DMS79 (cell line): ENCODE measurements around the gene CELF4.
A peak's percentile ranks its signal among the peaks of the same experiment; 100 is the strongest.

ENCODE experiments used
- DNase-seq: peaks from one replicate; lab custom pipeline; 2025; lab: John Stamatoyannopoulos, UW

CELF4 gene

DNA sequence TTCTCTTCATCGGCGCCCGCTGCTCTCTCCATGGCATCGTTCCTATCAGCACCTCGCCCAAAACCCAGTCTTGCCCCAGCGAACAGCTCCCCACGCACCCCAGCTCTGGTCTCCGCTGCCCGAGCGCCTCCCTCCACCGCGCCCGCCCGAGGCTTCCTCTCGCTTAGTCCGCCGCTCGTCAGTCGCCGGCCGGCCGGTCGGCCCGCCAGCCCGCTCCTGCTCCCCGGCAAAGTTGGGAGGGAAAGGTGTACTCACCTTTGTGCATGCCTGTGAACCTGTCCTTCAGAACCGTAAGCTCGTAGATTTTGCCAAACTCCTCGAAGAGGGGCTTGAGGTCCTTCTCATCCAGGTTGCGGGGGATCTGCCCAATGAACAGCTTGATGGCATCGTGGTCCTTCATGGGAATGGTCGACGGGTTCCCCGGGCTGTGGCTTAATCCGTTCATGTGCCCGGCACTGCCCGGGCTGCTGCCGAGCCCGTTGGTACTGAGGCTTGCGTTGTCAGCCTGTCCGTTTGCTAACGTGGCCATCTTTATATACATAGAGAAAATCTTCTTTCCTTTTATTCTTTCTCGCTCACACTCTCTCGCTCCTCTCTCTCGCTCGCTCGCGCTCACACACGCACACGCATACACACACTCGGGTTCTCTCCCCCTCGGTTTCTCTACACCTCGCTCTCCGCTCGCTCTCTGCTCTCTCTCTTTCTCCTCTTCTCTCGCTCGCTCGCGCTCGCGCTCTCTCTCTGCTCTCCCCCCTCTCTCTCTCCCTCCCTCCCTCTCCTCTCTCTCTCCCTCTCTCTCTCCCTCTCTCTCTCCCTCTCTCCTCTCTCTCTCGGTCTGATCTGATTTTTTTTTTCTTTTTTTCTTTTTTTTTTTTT, at the start of gene CELF4:
Gene CELF4 (minus strand): TSS at position 698 of the 876 bp plus-strand sequence.
- peak; percentile 70 for DNase-seq

DNA sequence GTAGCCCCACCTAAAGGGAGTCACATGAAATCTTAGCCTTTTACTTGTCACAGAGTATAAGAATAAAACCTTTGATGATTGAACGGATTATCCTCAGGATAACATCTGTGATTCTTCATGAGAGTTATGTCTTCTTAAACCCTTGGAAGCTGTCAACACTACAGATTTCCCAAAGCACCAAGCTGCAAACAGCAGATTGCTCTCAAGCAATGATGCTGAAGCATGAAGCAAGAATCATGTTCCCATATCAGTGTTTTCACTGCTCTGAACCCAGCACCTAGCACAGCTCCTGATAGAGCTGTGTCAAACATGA, 47.6 kb upstream of the CELF4 start:
- DNase-seq, result no peak

DNA sequence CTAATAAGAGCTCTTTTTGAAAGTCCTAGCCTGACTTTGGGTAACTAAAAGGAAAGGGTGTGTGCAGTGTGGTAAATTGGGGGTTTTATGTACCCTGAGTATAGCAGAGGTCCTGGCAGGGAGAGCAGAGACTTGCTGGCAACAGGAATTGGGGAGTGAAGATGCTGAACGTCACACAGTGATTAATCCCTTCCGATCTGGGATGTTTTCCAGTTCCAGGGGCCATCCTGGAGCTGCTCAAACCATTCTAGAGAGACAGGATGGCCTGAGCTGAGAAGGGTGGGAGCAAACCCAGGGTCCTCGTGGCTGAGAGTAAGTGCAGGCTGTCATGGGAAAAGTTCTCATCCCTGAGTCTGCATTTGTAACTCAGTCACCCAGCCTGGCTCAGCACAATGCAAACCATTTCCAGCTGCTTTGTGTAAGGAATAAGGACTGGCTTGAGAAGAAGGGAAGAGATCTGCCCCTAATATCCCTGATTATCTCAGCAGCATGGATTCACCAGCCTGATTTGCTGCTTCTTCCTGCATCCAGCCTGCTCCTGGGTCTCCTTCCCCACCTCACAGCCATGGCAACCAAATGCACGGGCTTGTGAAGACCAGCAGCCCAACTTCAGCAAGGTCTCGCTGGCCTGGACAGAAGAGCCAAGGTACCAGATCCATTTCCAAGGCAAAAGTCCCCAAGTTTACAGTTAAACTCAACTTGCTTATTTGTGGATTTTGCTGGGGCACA, 47.1 kb upstream of the CELF4 start:
- DNase-seq, result no peak

DNA sequence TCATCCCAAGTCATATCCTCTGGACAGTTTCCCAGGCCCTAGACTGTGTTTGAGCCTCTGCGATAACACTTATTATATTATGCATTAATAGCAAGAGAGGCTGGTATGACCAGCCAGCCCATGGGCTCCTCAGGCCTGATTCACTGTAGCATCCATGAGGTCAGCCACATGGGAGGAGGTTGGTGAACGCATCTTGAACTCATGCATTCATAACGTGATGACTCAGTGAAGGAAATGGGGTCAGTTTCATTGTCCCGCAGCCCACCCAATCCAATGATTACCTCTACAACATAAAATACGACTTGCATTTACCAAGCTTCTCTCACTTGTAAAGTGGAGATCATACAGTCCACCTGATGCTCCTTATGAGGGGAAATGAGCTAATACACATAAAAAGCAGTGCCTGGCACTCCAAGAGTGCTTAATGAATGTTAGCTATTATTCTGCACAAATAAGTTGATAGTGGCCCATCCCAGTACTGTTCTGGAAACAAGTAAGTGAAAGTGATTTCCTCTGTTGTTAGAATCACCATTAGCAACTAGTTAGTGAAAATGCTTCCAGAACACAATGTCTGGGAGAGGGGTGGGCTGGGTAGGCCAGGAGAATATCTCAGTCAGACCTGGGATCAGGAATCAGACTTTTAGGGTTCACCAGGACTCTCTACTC, 46.1 kb upstream of the CELF4 start:
- no peak for DNase-seq

DNA sequence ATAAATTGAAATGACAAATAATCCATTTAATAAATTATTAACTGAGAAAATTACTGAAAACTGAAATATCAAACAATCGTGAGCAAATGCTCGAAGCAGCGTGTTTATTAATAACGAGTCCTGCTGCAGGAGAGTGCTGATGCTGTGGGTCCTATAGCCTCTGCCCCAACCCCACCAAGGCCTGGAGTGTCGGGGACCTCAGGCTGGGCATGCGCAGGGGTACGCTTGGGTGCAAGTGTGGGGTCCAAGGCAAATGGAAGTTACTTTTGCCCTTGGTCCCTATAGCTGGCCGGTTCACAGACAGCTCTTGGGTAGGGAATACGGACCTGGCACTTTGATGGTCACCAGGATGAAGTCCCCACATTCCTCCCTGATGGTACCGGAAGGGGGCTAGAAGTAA, 43.3 kb upstream of the CELF4 start:
- no peak for DNase-seq

DNA sequence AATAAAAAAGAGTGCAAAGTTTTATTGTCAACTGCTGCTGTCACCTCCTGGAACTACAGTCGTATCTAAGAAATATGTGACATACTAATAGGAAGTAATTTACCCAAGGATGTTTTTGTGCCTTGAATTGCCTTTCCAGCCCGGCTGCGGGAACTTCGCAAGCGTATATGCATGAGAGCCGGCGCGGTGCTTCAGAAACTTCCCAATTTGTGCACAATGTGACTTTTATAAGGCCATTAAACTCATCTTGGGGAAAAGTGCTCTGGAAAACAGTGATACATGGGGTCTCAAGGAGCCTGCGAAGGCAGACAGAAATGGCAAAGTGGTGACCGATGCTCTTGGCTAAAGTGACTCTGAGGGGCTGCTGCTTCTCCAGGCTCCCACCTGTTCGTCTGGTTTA, 41.7 kb upstream of the CELF4 start:
- DNase-seq, result no peak

DNA sequence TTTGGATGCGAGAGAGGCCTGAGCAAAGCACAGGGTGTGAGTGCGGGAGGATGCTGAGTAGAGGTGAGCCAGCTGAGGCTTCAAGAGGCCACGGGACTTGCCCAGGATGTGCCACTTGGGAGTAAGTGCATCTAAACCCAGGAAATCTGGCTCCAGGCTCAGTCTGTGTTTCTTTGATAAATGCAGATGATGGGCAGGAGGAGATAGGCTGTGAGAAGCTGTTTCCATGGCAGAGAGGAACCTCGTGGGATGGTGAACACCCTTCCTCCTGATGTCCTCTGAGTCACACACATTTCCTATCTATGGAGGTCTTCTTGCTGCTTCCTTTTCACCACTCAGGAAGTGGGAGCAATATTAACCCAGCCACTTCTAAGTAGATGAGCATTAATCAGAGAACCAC, 38.4 kb upstream of the CELF4 start:
- DNase-seq, result no peak

DNA sequence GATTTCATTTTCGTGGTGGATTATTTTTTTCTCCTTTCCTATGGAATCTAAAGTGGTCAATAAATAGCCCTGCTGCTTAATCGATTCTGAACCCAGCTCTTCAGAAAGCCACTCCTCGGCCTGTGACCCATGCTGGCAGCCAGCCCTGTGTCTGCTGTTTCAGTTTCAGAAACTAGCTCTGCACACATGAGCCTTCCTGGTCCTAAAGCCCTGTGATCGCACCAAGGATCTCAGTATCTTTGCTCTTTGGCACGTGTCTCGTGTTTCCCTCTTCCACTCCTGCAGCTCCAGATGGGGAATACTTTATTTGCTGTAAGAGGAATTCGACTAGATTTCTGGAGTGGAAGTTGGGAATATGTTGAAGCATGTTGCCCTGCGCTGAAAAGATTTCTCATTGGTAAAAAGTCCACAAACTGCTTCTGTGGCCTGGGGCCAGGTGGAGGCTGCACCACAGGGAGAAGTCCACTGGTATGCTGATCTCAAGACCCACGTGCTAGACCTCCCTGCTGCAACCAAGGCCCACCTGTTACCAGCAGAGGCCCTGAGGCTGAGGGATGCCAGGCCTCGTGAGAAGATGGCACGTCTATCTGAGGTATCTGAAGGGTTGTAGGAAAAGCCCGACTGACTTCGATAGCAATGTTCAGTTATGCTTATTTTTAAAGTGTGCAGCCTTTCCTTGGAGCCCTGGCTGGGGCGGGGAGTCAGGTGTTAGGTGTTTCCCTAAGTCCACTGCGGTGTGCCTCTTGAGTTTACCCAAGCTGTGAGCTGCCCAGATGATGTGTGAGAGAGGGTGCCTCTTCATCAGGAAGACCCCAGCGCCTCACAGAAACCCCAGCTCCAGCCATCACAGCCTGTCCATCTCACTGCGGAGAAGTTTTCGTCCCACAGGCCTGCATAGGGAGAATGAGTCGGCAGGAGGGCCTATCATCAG, 33.6 kb upstream of the CELF4 start:
- DNase-seq, result no peak

DNA sequence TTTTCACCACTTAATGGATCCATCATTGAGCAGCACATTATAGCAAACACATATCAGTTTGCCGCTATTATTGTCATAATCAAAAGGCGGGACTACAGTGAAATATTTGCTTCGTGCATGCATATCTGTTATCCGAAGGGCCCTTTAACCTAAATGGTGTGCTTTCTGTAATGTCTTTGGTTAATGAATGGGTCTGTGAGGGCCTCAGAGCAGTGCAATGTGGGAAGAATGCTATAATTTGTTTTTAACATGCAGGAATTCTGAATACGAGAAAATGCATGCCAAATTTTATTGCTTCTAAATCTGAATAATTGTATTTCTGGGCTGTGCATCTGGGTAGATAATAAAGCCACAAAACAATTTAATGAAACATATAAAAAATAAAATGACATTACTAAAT, 32.8 kb upstream of the CELF4 start:
- no peak for DNase-seq

DNA sequence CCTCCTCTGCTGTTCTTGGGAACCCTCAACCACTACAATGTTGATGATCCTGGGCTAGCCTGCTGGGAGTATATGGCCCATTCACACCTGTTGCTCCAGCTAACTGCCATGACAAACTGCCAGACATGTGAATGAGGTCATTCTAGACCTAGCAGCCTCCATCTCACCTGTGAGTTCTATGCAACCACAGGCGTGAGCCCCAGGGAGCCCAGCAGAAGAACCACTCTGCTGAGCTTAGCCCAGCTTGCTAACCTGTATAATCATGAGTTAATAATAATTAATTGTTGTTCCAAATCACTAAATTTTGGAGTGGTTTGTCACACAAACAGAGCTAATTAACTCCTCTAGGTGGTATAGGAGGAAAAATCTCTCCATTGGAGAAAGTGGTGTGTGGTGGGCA, 24.7 kb upstream of the CELF4 start:
- DNase-seq, result no peak

DNA sequence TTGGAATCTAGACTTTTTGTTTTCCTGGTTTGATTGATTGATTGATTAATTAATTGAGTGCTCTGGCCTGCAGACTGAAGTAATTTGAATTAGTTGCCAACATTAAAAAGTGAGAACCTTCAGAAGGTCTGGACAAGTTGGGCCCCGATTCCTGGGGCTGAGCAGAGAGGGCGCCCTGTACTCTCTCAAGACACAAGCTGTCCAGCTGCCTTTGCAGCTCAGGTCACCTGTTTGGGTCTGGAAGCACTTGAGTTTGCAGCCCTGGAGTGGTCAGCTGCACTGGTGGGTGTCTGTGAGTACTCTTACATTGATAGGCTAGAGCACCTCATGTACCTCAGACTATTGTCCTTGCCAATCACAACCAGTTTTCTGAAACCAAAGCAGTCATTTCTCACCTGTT, 22.7 kb upstream of the CELF4 start:
- DNase-seq, result no peak

DNA sequence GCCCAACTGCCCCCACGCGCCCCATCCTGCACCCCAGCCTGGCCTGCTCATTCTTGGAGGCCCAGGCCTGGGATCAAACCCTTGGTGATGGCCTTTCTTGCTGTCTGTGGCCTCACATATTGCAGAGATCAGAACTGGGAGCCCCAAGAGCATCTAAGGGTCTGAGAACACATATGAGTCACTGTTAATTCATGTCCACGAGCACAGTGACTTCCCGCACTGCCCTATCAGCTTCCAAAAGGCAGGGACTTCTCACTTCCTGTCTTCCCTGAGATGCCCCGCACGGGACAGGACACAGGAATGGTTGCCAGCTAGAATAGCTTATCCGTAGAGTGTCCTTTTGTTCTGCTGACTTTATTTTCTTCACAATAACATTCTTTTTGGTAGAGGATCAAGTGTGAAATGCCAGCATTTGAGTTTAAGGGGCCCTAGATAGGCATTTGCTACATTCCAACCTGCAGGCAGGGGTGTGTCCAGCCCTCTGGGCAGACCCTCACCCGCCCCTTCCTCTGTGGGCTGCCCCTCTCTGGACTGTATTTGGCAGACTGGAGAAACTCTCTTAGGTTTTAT, 21.1 kb upstream of the CELF4 start:
- no peak for DNase-seq

DNA sequence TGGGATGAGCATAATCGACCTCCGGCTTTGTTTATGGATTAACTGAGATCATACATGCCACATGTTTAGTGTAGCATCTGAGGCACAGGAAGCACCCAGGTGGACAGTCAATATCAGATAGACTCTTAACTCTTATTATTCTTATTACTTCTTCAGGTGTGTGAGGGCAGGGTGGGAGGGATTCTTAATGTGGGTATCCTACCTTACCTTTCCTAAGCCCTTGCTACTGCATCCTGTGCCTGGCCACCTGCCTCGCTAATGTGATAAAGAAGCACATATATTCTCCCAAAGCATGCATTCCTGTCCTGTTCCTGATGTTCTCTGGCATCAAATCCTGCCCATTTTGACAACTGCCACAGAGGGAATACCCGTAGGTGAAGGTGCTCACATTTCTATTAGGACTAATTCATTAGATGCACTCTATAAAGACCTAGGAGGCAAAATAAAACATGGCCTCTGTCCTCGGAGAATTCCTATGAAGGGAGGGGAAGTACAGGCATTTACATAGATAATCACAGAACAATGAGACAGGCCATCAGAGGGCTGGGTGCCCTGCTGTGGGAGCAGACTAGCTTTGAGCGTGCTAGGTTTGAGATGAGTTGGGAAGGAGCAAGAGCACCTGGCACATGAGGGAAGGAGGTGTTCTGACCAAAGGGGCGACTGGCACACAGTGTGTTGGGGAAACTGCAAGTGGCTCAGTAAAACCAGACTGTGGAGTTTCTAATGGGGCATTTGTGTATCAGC, 19.5 kb upstream of the CELF4 start:
- DNase-seq, result no peak

DNA sequence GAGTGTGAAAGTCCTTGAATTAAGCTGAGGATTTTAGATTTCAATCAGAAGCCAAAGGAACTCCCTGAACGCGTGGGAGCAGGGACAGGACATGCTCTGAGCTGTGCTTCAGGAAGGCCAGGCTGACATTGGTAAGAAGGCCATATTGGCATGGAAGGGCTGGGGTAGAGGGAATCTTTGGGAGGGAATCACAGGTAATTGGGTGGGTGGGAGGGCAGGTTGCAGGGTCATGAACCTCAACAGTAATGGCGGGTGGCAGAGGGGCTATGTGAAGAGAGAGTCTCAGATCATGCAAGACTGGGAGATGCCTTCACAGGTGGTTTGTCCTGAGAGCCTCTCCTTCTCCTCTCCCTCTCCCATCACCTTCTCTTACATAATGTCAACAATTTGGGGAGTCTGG, 18.6 kb upstream of the CELF4 start:
- no peak for DNase-seq

DNA sequence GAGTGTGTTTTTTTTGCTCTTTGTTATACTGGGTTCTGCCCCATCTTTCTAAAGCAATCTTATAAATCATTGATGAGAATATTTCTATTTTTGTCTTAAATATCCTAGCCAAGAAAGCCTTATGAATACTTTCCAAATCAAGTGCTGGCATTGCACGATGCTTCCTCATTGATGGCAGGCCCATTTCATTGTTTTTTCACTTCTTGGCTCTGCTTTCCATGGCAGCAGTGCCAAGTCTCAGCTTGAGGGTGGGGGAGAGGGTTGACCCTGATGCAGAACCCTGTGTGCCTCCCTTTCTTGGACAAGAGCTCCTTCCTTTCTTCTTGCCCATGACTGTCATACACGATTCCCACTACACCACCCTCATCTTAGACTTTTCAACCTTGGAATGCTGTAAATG, 16.7 kb upstream of the CELF4 start:
- no peak for DNase-seq

DNA sequence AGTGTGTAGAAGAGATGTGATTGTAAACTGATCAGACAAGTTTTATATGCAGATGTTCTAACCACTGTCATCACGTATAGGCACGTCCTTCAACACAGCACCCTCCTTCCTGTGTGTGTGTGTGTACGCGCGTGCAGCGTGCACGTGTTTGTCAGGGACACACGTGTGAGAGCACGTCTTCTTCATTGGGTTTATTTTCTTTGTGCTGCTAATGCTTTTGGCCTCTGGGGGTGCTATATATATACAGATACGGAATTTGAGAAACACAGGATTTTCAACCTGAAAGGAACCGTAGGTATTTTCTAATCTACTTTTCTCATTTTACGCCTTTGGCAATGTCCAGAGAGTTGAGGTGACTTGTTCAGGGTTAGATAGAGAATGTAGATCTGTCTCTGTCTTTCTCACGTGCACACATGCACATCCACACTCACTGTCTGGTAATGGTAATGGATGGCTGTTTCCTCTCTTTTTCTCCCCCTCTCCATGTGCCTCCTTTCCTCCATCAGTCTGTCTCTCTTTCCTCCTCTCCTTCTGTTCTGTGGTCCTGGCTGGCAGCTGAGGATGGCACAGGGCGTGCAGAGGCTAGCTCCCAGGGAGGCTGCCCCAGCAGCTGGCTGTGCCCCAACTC, 13.4 kb upstream of the CELF4 start:
- DNase-seq, result no peak

DNA sequence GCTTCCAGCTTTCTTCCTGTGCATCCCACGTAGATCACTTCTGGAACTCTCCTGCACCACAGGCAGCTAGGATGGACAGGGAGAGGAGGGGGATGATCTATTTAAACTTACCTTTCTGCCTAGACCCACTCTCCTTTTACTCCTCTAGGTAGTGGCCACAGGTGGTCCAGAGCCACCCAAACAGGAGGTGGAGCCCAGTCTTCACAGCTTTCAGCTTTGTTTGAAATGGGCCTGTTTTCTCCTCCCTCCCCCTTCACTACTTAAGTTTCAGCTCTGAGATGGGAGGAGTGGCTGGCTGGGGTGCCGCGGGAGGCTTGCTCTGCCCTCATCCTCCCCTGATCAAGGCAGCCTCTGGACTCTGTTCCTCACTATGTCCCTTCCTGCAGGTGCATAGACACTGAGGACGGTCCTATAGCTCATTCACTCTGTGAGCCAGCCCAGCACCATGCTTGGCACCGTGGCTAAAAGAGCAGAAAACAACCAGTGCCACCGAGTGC, 12.6 kb upstream of the CELF4 start:
- DNase-seq, result no peak

DNA sequence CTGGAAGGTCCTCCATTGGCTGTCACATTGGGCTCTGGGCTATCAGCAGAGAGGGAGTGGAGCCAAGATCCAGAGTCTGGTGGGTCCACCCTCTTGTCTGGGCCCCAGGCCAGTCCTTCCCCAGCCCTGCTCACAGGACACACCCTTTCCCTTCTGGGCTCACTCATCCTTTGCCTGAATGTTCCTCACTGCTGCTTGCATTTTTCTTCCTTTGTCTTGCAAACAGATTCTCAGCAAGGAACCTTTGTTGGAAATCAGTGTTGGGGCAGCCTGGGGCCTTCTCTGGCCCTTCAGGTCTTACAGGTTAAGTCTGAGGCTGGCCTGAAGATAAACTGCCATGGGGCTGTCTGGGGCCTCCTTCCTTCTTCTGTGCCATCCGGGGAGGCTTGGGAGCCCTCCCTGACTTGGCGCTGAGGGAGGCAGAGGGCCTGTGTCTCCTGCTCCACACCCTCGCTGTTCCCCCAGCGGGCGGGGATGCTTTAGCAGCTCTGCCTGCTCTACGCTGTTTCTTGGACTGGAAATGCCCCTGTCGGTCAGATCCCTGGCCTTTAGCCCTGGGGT, 11.5 kb upstream of the CELF4 start:
- no peak for DNase-seq

DNA sequence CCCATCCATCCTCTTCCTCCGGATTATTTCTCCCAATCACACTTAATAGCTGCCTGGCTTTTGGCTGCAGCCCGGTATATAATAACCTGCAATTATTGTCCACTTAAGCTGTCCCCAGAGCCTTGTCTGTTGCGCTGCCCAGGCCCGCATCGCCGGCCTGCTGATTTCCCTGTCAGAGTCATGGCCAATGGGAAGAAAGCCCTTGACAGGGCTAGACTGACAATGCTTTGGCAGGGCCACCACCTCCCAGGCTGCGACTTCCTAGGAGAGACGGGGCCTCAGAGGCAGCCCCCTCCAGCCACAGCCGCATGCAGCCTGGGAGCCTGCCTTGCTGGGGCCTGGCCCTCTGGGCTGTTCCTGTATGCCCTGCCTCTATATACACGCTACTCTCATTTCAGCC, 10.0 kb upstream of the CELF4 start:
- peak; percentile 33 for DNase-seq

DNA sequence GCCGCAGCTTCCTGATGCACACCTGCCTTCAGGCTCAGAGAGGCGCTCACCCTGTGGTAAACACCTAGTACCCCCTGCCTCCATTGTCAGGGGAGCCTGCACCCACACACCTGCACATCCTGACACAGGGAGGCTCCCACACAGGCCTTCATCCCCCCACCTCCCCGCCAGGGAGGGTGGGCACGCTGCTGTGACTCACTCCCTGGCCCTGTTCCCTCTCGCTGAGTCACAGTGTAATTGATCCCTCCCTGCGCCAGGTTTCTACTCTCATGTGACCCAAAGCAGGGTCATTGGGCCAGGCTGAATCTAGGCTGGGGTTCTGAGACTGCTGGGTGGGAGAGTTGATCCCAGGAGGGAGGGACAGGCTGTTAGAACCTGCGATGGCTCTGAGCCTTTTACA, 8.5 kb upstream of the CELF4 start:
- DNase-seq, result no peak
